ENCODE measurements around the gene METRN. TPM values are rescaled to one million over a fixed set of nuclear protein-coding genes. Genes with fewer than 3 reads are reported as not detected.

Gene METRN
- total and polyA plus RNA-seq, 2 donors (not counting 1 experiment from before 2014, with no cell fraction given) = 5.3 to 35.3 TPM

- Histone ChIP-seq H3K36me3 (ENCODE audit: control insufficient read depth, insufficient read depth, low read length) (no peaks in the 10 kb centered on the region), H2AFZ (ENCODE audit: low read length) (no peak overlapping the region), H3K4me2 (ENCODE audit: extremely low read depth, insufficient read depth, low read length) (no peak overlapping the region), H3K27ac (ENCODE audit: insufficient read depth, low read length) (no peak overlapping the region), H3K9ac (ENCODE audit: insufficient read depth, low read length) (no peak overlapping the region), H4K20me1 (ENCODE audit: control insufficient read depth, extremely low read depth, insufficient read depth, low read length) (no peaks in the 10 kb centered on the region), H3K27me3 (ENCODE audit: control insufficient read depth, insufficient read depth, low read length) (no peaks in the 10 kb centered on the region), H3K4me3 (replicated peaks in 1 of 4; ENCODE audit: control extremely low read depth in 1 of 4, insufficient read depth in 1 of 4, low read depth in 3 of 4, low read length in 4 of 4) (no peak overlapping the region), H3K4me1 (ENCODE audit: control insufficient read depth, extremely low read depth, insufficient read depth, low read length) (no peaks in the 10 kb centered on the region), H3K9me3 (ENCODE audit: control insufficient read depth, insufficient read depth, low read depth, low read length) (no peaks in the 10 kb centered on the region), H3K79me2 (ENCODE audit: control insufficient read depth, insufficient read depth, low read length) (no peaks in the 10 kb centered on the region)
- DNase-seq (ENCODE audit: low read depth in 2 of 2) = no peak
- TF ChIP-seq, protein P1, sequence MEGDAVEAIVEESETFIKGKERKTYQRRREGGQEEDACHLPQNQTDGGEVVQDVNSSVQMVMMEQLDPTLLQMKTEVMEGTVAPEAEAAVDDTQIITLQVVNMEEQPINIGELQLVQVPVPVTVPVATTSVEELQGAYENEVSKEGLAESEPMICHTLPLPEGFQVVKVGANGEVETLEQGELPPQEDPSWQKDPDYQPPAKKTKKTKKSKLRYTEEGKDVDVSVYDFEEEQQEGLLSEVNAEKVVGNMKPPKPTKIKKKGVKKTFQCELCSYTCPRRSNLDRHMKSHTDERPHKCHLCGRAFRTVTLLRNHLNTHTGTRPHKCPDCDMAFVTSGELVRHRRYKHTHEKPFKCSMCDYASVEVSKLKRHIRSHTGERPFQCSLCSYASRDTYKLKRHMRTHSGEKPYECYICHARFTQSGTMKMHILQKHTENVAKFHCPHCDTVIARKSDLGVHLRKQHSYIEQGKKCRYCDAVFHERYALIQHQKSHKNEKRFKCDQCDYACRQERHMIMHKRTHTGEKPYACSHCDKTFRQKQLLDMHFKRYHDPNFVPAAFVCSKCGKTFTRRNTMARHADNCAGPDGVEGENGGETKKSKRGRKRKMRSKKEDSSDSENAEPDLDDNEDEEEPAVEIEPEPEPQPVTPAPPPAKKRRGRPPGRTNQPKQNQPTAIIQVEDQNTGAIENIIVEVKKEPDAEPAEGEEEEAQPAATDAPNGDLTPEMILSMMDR (conservative IDR thresholded peaks at IDR 0.05 in 1 of 2, IDR thresholded peaks at IDR 0.05 in 1 of 2; ENCODE audit: low read depth in 1 of 2, low read length in 2 of 2) = no peak
- no peak for TF ChIP-seq EZH2 (IDR thresholded peaks at IDR 0.05; ENCODE audit: low read length, missing control alignments)
Observed at GRCh38 chr16:764848-765487, 50.0 kb downstream of the METRN start.

DNA sequence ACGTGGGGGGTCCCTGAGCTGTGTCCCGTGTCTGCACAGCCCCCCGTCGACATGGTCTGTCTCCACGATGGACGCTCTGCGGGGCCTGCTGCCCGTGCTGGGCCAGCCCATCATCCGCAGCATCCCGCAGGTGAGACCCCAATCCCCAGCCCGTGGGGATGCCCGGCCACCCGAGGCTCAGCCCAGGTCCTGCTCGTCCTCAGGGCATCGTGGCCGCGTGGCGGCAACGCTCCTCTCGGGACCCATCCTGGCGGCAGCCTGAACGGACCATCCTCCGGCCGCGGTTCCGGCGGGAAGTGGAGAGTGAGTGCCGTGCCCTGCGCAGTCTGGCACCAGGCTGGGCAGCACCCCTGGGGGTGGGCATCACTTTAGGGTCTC is 50.6 kb downstream of the METRN start:
- Histone ChIP-seq H3K9me3 (ENCODE audit: control insufficient read depth, insufficient read depth, low read depth, low read length) (no peaks in the 10 kb centered on the region), H3K4me3 (replicated peaks in 1 of 4; ENCODE audit: control extremely low read depth in 1 of 4, insufficient read depth in 1 of 4, low read depth in 3 of 4, low read length in 4 of 4) (no peak overlapping the region), H4K20me1 (ENCODE audit: control insufficient read depth, extremely low read depth, insufficient read depth, low read length) (no peaks in the 10 kb centered on the region), H3K36me3 (ENCODE audit: control insufficient read depth, insufficient read depth, low read length) (no peaks in the 10 kb centered on the region), H3K9ac (ENCODE audit: insufficient read depth, low read length) (no peak overlapping the region), H3K4me1 (ENCODE audit: control insufficient read depth, extremely low read depth, insufficient read depth, low read length) (no peaks in the 10 kb centered on the region), H2AFZ (ENCODE audit: low read length) (no peak overlapping the region), H3K79me2 (ENCODE audit: control insufficient read depth, insufficient read depth, low read length) (no peaks in the 10 kb centered on the region), H3K4me2 (ENCODE audit: extremely low read depth, insufficient read depth, low read length) (no peak overlapping the region), H3K27me3 (ENCODE audit: control insufficient read depth, insufficient read depth, low read length) (no peaks in the 10 kb centered on the region), H3K27ac (ENCODE audit: insufficient read depth, low read length) (no peak overlapping the region)
- TF ChIP-seq, protein P1 (conservative IDR thresholded peaks at IDR 0.05 in 1 of 2, IDR thresholded peaks at IDR 0.05 in 1 of 2; ENCODE audit: low read depth in 1 of 2, low read length in 2 of 2) = no peak
- TF ChIP-seq EZH2 (IDR thresholded peaks at IDR 0.05; ENCODE audit: low read length, missing control alignments) = no peak
- DNase-seq (ENCODE audit: low read depth in 2 of 2) = no peak

- Histone ChIP-seq H2AFZ (ENCODE audit: low read length) (no peak overlapping the region), H3K27me3 (ENCODE audit: control insufficient read depth, insufficient read depth, low read length) (no peaks in the 10 kb centered on the region), H3K36me3 (ENCODE audit: control insufficient read depth, insufficient read depth, low read length) (no peaks in the 10 kb centered on the region), H3K79me2 (ENCODE audit: control insufficient read depth, insufficient read depth, low read length) (no peaks in the 10 kb centered on the region), H3K4me1 (ENCODE audit: control insufficient read depth, extremely low read depth, insufficient read depth, low read length) (no peaks in the 10 kb centered on the region), H4K20me1 (ENCODE audit: control insufficient read depth, extremely low read depth, insufficient read depth, low read length) (no peaks in the 10 kb centered on the region), H3K9me3 (ENCODE audit: control insufficient read depth, insufficient read depth, low read depth, low read length) (no peaks in the 10 kb centered on the region), H3K4me3 (replicated peaks in 1 of 4; ENCODE audit: control extremely low read depth in 1 of 4, insufficient read depth in 1 of 4, low read depth in 3 of 4, low read length in 4 of 4) (no peak overlapping the region), H3K9ac (ENCODE audit: insufficient read depth, low read length) (no peak overlapping the region), H3K4me2 (ENCODE audit: extremely low read depth, insufficient read depth, low read length) (no peak overlapping the region), H3K27ac (ENCODE audit: insufficient read depth, low read length) (no peak overlapping the region)
- TF ChIP-seq EZH2 (IDR thresholded peaks at IDR 0.05; ENCODE audit: low read length, missing control alignments) = no peak
- TF ChIP-seq, protein P1 (conservative IDR thresholded peaks at IDR 0.05 in 1 of 2, IDR thresholded peaks at IDR 0.05 in 1 of 2; ENCODE audit: low read depth in 1 of 2, low read length in 2 of 2) = no peak
- DNase-seq (ENCODE audit: low read depth in 2 of 2) = no peak
Observed at GRCh38 chr16:766008-766819, 51.3 kb downstream of the METRN start.

Measured in fibroblast of lung (primary cell).